Measurements from ENCODE around the gene POU6F2.

Gene POU6F2

GRCh38 chr7:39073432-39073831 is 95.7 kb downstream of the POU6F2 start:
- DNase-seq, result peak; percentile 38

- DNase-seq, result peak; percentile 57
Measured at GRCh38 chr7:39075210-39075609, 97.5 kb downstream of the POU6F2 start.

- no peak for DNase-seq
Measured at GRCh38 chr7:39083781-39084180, 106.1 kb downstream of the POU6F2 start.

GRCh38 chr7:39084349-39084748 is 106.6 kb downstream of the POU6F2 start:
- no peak for DNase-seq

GRCh38 chr7:39085189-39085588 is 107.5 kb downstream of the POU6F2 start:
- no peak for DNase-seq

- peak; percentile 30 for DNase-seq
Measured at GRCh38 chr7:39085590-39086049, 107.9 kb downstream of the POU6F2 start.

GRCh38 chr7:39086638-39087360 is 109.1 kb downstream of the POU6F2 start:
- no peak for DNase-seq

- DNase-seq, result no peak
Measured at GRCh38 chr7:39088730-39089593, 111.3 kb downstream of the POU6F2 start.

- DNase-seq, result no peak
Measured at GRCh38 chr7:39091145-39091544, 113.4 kb downstream of the POU6F2 start.

GRCh38 chr7:39091774-39092173 is 114.1 kb downstream of the POU6F2 start:
- DNase-seq, result no peak

GRCh38 chr7:39094731-39095130 is 117.0 kb downstream of the POU6F2 start:
- no peak for DNase-seq

GRCh38 chr7:39095875-39096619 is 118.3 kb downstream of the POU6F2 start:
- peak; percentile 77 for DNase-seq

- no peak for DNase-seq
Measured at GRCh38 chr7:39098506-39098905, 120.8 kb downstream of the POU6F2 start.

- DNase-seq, result peak; percentile 67
Measured at GRCh38 chr7:39099146-39099545, 121.4 kb downstream of the POU6F2 start.

- no peak for DNase-seq
Measured at GRCh38 chr7:39100270-39100669, 122.6 kb downstream of the POU6F2 start.

- DNase-seq, result peak; percentile 38
Measured at GRCh38 chr7:39102234-39102633, 124.5 kb downstream of the POU6F2 start.

GRCh38 chr7:39105720-39106119 is 128.0 kb downstream of the POU6F2 start:
- DNase-seq, result no peak

GRCh38 chr7:39125846-39126245 is 148.1 kb downstream of the POU6F2 start:
- DNase-seq, result no peak

GRCh38 chr7:39127058-39127457 is 149.3 kb downstream of the POU6F2 start:
- no peak for DNase-seq

GRCh38 chr7:39128287-39128843 is 150.7 kb downstream of the POU6F2 start:
- no peak for DNase-seq

- no peak for DNase-seq
Measured at GRCh38 chr7:39130274-39130673, 152.6 kb downstream of the POU6F2 start.

- no peak for DNase-seq
Measured at GRCh38 chr7:39130857-39131526, 153.3 kb downstream of the POU6F2 start.

Measured in fibroblast of skin of scalp (primary cell).